ENCODE results near the gene BAK1. TPM values are rescaled to one million over a fixed set of nuclear protein-coding genes. Genes with fewer than 3 reads are reported as not detected.

The BAK1 gene
- total RNA-seq, 5 donors from 2014 or later (not counting 1 experiment from before 2014, with no cell fraction given): 22.9 to 31.6 (median 27.9) TPM

DNA sequence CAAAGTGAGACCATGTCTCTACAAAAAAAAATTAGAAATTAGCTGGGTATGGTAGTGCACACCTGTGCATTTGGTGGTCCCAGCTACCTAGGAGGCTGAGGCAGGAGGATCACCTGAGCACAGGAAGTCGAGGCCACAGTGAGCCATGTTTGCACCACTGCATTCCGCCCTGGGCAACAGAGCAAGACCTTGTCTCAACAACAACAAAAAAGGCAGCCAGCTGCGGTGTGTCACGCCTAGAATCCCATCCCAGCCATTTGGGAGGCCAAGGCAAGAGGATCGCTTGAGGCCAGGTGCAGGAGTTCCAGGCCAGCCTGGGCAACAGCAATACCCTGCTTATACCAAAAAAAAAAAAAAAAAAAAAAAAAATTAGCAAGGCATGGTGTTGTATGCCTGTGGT, 1.1 kb upstream of the BAK1 start:
- 100% methylated on average over 4 of the region's 5 CpGs for WGBS (ENCODE audit: insufficient coverage)
- Mint-ChIP-seq H3K4me3 (no peak overlapping the region), H3K36me3 (peaks cover 8% of the 10 kb centered on the region), H3K4me1 (peaks cover 39 to 49% (median 41%) of the 10 kb centered on the region in 3 donors), H3K27me3 (no peaks in the 10 kb centered on the region), H3K9me3 (no peaks in the 10 kb centered on the region), H3K27ac (no peak overlapping the region)
- no peak overlapping the region for H3K4me3 ChIP-seq (ENCODE audit: control insufficient read depth in 1 of 2, extremely low read depth in 1 of 2, low read length in 1 of 2)
- POLR2A ChIA-PET: interaction anchor here in 1 of 2 donors (0.6 kb wide), 3 partner anchors 190 to 731 kb away, joined by 3 to 7 read pairs (median 4); no protein-coding TSS in a partner anchor
- no peak overlapping the region for H3K27ac ChIP-seq (ENCODE audit: low read length)
- H3K9me3 ChIP-seq: no peaks in the 10 kb centered on the region
- peaks cover 3 to 12% of the 10 kb centered on the region in 2 donors for H3K36me3 ChIP-seq (ENCODE audit: control insufficient read depth in 2 of 2, extremely low read depth in 1 of 2, insufficient read depth in 1 of 2, low read length in 1 of 2)
- ATAC-seq (replicated peaks in 1 of 4): no peak
- peak in 1 of 35 experiments; percentile 3 for DNase-seq
- no peaks in the 10 kb centered on the region for H3K27me3 ChIP-seq (replicated peaks in 1 of 2; ENCODE audit: control insufficient read depth in 2 of 2, extremely low read depth in 1 of 2, insufficient read depth in 2 of 2, low read length in 1 of 2)
- peaks cover 23 to 58% of the 10 kb centered on the region in 2 experiments for H3K4me1 ChIP-seq (ENCODE audit: control insufficient read depth in 1 of 2, extremely low read depth in 1 of 2, insufficient read depth in 2 of 2, low read length in 2 of 2)
- CTCF ChIA-PET: interaction anchor here (0.6 to 1.4 kb wide), 4 partner anchors 17 to 562 kb away, joined by 3 to 6 read pairs (median 4); no protein-coding TSS in a partner anchor

DNA sequence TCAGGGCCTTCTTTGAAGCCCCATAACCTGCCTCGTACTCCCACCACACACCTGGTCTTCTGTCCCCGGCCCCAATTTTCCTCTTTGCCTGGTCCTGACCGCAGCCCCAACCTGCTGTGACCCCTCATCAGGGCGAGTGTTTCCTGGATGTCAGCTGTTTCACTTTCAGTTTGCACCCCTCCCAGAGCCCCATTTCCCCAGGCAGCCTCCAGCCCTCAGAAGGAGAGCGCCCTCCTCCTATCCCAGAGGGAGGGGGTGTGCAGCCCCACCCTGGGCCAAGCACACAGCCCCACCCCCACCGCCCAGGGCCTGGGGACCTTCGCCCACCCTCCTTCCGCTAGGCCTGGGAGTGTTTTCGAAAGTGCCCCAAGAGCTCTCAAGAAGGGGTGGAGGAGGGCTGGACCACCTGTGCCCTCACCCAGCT, 1.5 kb downstream of the BAK1 start:
- H3K36me3 Mint-ChIP-seq: peaks cover 24% of the 10 kb centered on the region
- CTCF ChIA-PET: interaction anchor here in 1 of 2 donors (1.0 kb wide), 2 partner anchors 8 to 45 kb away, joined by 3 to 4 read pairs; no protein-coding TSS in a partner anchor
- H3K4me1 Mint-ChIP-seq: peaks cover 24 to 37% (median 32%) of the 10 kb centered on the region in 3 donors
- no peaks in the 10 kb centered on the region for H3K27me3 Mint-ChIP-seq
- no peaks in the 10 kb centered on the region for H3K9me3 Mint-ChIP-seq
- ATAC-seq (replicated peaks in 1 of 4): peak; percentile 32 to 43 (median 36)
- Histone ChIP-seq H3K4me1 (ENCODE audit: control insufficient read depth in 1 of 2, extremely low read depth in 1 of 2, insufficient read depth in 2 of 2, low read length in 2 of 2) (peaks cover 13 to 50% of the 10 kb centered on the region in 2 experiments), H3K36me3 (ENCODE audit: control insufficient read depth in 2 of 2, extremely low read depth in 1 of 2, insufficient read depth in 1 of 2, low read length in 1 of 2) (peaks cover 13 to 36% of the 10 kb centered on the region in 2 donors), H3K9me3 (no peaks in the 10 kb centered on the region), H3K4me3 (ENCODE audit: control insufficient read depth in 1 of 2, extremely low read depth in 1 of 2, low read length in 1 of 2) (peak overlapping the region; percentile 79 to 94), H3K27me3 (replicated peaks in 1 of 2; ENCODE audit: control insufficient read depth in 2 of 2, extremely low read depth in 1 of 2, insufficient read depth in 2 of 2, low read length in 1 of 2) (no peaks in the 10 kb centered on the region), H3K27ac (ENCODE audit: low read length) (peak overlapping the region; percentile 69)
- WGBS (ENCODE audit: insufficient coverage): 0% methylated on average over 2 of the region's 9 CpGs
- POLR2A ChIA-PET: no interaction called here
- peak in 26 of 35 experiments; percentile 9 to 74 (median 33) for DNase-seq
- H3K4me3 Mint-ChIP-seq: peak overlapping the region; percentile 93 to 98 (median 97)
- H3K27ac Mint-ChIP-seq: peak overlapping the region; percentile 98 to 100

DNA sequence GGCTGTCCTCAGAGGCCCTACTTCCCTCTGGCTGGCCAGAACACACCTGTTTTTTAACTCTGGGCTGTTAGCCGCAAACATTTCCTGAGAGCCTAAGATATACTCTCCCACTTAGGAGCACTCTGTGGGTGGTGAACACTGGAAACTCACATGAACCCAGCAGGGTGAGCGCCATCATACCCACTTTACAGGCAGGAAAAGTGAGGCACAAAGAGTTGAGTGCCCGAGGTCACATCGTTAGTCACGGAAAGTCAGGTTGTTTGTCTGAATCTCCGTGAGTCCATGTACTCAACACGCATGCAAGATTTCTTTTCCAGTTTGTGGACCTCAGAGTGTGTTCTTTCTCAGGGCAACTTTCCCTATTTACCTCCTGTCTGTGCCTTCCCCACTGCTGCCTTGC, 1.9 kb downstream of the BAK1 start:
- Mint-ChIP-seq H3K4me3 (peak overlapping the region; percentile 93 to 98 (median 97)), H3K9me3 (no peaks in the 10 kb centered on the region), H3K27me3 (no peaks in the 10 kb centered on the region), H3K4me1 (peaks cover 24 to 37% (median 32%) of the 10 kb centered on the region in 3 donors), H3K36me3 (peaks cover 25% of the 10 kb centered on the region), H3K27ac (peak overlapping the region; percentile 98 to 100)
- Histone ChIP-seq H3K4me3 (ENCODE audit: control insufficient read depth in 1 of 2, extremely low read depth in 1 of 2, low read length in 1 of 2) (peak overlapping the region; percentile 79 to 94), H3K9me3 (no peaks in the 10 kb centered on the region), H3K27me3 (replicated peaks in 1 of 2; ENCODE audit: control insufficient read depth in 2 of 2, extremely low read depth in 1 of 2, insufficient read depth in 2 of 2, low read length in 1 of 2) (no peaks in the 10 kb centered on the region), H3K36me3 (ENCODE audit: control insufficient read depth in 2 of 2, extremely low read depth in 1 of 2, insufficient read depth in 1 of 2, low read length in 1 of 2) (peaks cover 13 to 38% of the 10 kb centered on the region in 2 donors), H3K4me1 (ENCODE audit: control insufficient read depth in 1 of 2, extremely low read depth in 1 of 2, insufficient read depth in 2 of 2, low read length in 2 of 2) (peaks cover 13 to 50% of the 10 kb centered on the region in 2 experiments), H3K27ac (ENCODE audit: low read length) (peak overlapping the region; percentile 69)
- 23% methylated on average over 7 of the region's 7 CpGs for WGBS (ENCODE audit: insufficient coverage)
- CTCF ChIA-PET: interaction anchor here in 1 of 2 donors (1.0 kb wide), 2 partner anchors 7 to 45 kb away, joined by 3 to 4 read pairs; no protein-coding TSS in a partner anchor
- DNase-seq: no peak
- POLR2A ChIA-PET: no interaction called here
- ATAC-seq (replicated peaks in 1 of 4): no peak

DNA sequence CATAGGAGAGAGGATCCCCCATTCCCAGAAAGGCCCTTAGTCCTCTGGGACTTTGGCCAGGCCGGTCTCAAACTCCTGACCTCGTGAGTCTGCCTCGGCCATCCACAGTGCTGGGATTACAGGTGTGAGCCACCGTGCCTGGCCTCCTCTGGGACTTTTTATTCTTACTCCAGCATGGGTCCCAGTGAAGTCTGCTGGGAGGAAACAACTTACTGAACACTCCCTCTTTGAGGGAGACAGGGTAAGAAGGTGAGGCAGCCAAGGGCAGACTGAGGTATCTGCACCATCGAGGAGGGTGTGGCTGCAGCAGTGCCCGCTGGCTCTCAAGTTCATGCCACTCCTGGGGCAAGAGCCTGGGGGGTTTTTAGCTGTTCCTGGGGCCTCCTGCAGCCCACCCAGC, 2.4 kb downstream of the BAK1 start:
- Histone ChIP-seq H3K27me3 (replicated peaks in 1 of 2; ENCODE audit: control insufficient read depth in 2 of 2, extremely low read depth in 1 of 2, insufficient read depth in 2 of 2, low read length in 1 of 2) (no peaks in the 10 kb centered on the region), H3K4me1 (ENCODE audit: control insufficient read depth in 1 of 2, extremely low read depth in 1 of 2, insufficient read depth in 2 of 2, low read length in 2 of 2) (peaks cover 13 to 50% of the 10 kb centered on the region in 2 experiments), H3K4me3 (ENCODE audit: control insufficient read depth in 1 of 2, extremely low read depth in 1 of 2, low read length in 1 of 2) (peak overlapping the region in 1 of 2 donors; percentile 94), H3K36me3 (ENCODE audit: control insufficient read depth in 2 of 2, extremely low read depth in 1 of 2, insufficient read depth in 1 of 2, low read length in 1 of 2) (peaks cover 13 to 40% of the 10 kb centered on the region in 2 donors), H3K27ac (ENCODE audit: low read length) (peak overlapping the region; percentile 69), H3K9me3 (no peaks in the 10 kb centered on the region)
- peaks cover 24 to 37% (median 32%) of the 10 kb centered on the region in 3 donors for H3K4me1 Mint-ChIP-seq
- ChIA-PET CTCF (no interaction called here), POLR2A (no interaction called here)
- H3K4me3 Mint-ChIP-seq: peak overlapping the region; percentile 93 to 98 (median 97)
- DNase-seq (no peak), ATAC-seq (replicated peaks in 1 of 4) (no peak)
- H3K27me3 Mint-ChIP-seq: no peaks in the 10 kb centered on the region
- WGBS (ENCODE audit: insufficient coverage): 61% methylated on average over 5 of the region's 6 CpGs
- H3K9me3 Mint-ChIP-seq: no peaks in the 10 kb centered on the region
- peak overlapping the region; percentile 98 to 100 for H3K27ac Mint-ChIP-seq
- H3K36me3 Mint-ChIP-seq: peaks cover 25% of the 10 kb centered on the region

DNA sequence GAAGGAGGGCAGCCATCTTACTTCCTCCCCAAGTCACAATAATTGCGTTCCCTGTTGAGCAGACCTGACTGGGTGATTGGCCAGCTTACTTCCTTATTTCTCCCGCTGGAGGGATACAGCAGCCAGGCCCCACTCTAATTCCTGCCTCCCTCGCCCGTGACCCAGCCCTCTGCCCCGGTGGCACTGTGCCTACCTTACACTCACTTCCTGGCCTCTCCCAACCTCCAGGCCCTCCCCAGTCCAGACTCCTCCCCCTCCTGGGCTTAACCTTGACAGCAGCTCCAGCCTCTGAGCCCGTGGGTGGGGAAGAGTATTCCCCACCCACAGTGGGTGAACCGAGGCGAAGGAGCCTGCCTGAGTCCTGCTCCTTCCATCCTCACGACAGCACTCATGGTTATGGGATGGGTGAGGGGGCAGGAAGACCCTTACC, 3.0 kb downstream of the BAK1 start:
- peaks cover 27 to 41% (median 34%) of the 10 kb centered on the region in 3 donors for H3K4me1 Mint-ChIP-seq
- H3K27me3 ChIP-seq (replicated peaks in 1 of 2; ENCODE audit: control insufficient read depth in 2 of 2, extremely low read depth in 1 of 2, insufficient read depth in 2 of 2, low read length in 1 of 2): no peaks in the 10 kb centered on the region
- no peaks in the 10 kb centered on the region for H3K9me3 Mint-ChIP-seq
- H3K36me3 Mint-ChIP-seq: peaks cover 25% of the 10 kb centered on the region
- no peak for DNase-seq
- H3K4me3 Mint-ChIP-seq: peak overlapping the region; percentile 93 to 98 (median 97)
- H3K9me3 ChIP-seq: no peaks in the 10 kb centered on the region
- no peaks in the 10 kb centered on the region for H3K27me3 Mint-ChIP-seq
- peaks cover 13 to 55% of the 10 kb centered on the region in 2 experiments for H3K4me1 ChIP-seq (ENCODE audit: control insufficient read depth in 1 of 2, extremely low read depth in 1 of 2, insufficient read depth in 2 of 2, low read length in 2 of 2)
- no peak for ATAC-seq (replicated peaks in 1 of 4)
- peaks cover 13 to 43% of the 10 kb centered on the region in 2 donors for H3K36me3 ChIP-seq (ENCODE audit: control insufficient read depth in 2 of 2, extremely low read depth in 1 of 2, insufficient read depth in 1 of 2, low read length in 1 of 2)
- 75% methylated on average over 2 of the region's 9 CpGs for WGBS (ENCODE audit: insufficient coverage)
- peak overlapping the region; percentile 80 to 98 for H3K27ac Mint-ChIP-seq
- ChIA-PET CTCF (no interaction called here), POLR2A (interaction anchor here in 1 of 2 donors (0.6 kb wide), 1 partner anchor 176 kb away, joined by 4 read pairs; no protein-coding TSS in a partner anchor)
- no peak overlapping the region for H3K4me3 ChIP-seq (ENCODE audit: control insufficient read depth in 1 of 2, extremely low read depth in 1 of 2, low read length in 1 of 2)
- H3K27ac ChIP-seq (ENCODE audit: low read length): peak overlapping the region; percentile 69

DNA sequence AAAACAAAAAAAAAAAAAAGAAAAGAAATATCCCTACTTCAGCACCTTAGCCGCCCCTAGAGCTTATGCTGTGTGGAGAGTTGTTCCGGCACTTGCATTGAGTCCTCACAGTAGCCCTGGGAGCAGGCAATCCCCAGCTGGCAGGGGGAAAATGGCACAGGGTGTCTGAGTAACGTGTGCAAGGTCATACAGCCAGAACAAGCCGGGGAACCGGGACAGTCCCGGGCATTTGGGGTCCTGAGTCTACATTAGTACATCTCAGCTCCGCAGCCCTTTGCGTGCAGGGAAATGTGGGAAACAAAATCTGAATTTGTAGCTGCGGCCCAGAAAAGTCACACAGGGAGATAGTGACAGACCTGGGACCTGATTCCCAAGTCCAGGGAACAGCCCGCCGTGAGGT, 3.4 kb downstream of the BAK1 start:
- peaks cover 13 to 45% of the 10 kb centered on the region in 2 donors for H3K36me3 ChIP-seq (ENCODE audit: control insufficient read depth in 2 of 2, extremely low read depth in 1 of 2, insufficient read depth in 1 of 2, low read length in 1 of 2)
- no peaks in the 10 kb centered on the region for H3K9me3 ChIP-seq
- Mint-ChIP-seq H3K9me3 (no peaks in the 10 kb centered on the region), H3K27ac (peak overlapping the region; percentile 80 to 98), H3K36me3 (peaks cover 25% of the 10 kb centered on the region), H3K27me3 (no peaks in the 10 kb centered on the region), H3K4me1 (peaks cover 32 to 45% (median 39%) of the 10 kb centered on the region in 3 donors), H3K4me3 (peak overlapping the region in 2 of 3 donors; percentile 27 to 93)
- H3K4me1 ChIP-seq (ENCODE audit: control insufficient read depth in 1 of 2, extremely low read depth in 1 of 2, insufficient read depth in 2 of 2, low read length in 2 of 2): peaks cover 17 to 59% of the 10 kb centered on the region in 2 experiments
- POLR2A ChIA-PET: interaction anchor here in 1 of 2 donors (0.6 kb wide), 1 partner anchor 175 kb away, joined by 4 read pairs; no protein-coding TSS in a partner anchor
- no peak overlapping the region for H3K4me3 ChIP-seq (ENCODE audit: control insufficient read depth in 1 of 2, extremely low read depth in 1 of 2, low read length in 1 of 2)
- 94% methylated on average over 7 of the region's 11 CpGs for WGBS (ENCODE audit: insufficient coverage)
- CTCF ChIA-PET: no interaction called here
- no peaks in the 10 kb centered on the region for H3K27me3 ChIP-seq (replicated peaks in 1 of 2; ENCODE audit: control insufficient read depth in 2 of 2, extremely low read depth in 1 of 2, insufficient read depth in 2 of 2, low read length in 1 of 2)
- ATAC-seq (replicated peaks in 1 of 4): no peak
- DNase-seq: no peak
- H3K27ac ChIP-seq (ENCODE audit: low read length): peak overlapping the region; percentile 69
